ENCODE measurements around the gene SFMBT2.
"Not testable (repeated sequence)": the region's sequence is repeated elsewhere in the genome, so short reads cannot be mapped to it uniquely, and the experiment has no call there.

- TF ChIP-seq POLR2A, POLR2AphosphoS5 (IDR thresholded peaks at IDR 0.05; ENCODE audit: low read depth, low read length): not testable (repeated sequence)
These were observed 198.1 kb downstream of the SFMBT2 start for GRCh38 chr10:7212696-7213095.

All from GM12892 (cell line).